ENCODE data around the gene SNX19. TPM values are rescaled to one million over a fixed set of nuclear protein-coding genes. Genes with fewer than 3 reads are reported as not detected.

The SNX19 gene
- total and polyA plus RNA-seq, 2 of the 4 experiments (the other 2 are of a cell fraction): 35.9 to 113 TPM

- no peak overlapping the region for H2AK9ac ChIP-seq (replicated peaks; ENCODE audit: low read depth, low read length, poor library complexity)
- H3K27me3 ChIP-seq (ENCODE audit: control insufficient read depth, insufficient read depth, low read length): no peaks in the 10 kb centered on the region
- H3K4me1 ChIP-seq (ENCODE audit: control insufficient read depth, insufficient read depth, low read length): peaks cover 15% of the 10 kb centered on the region
- DNase-seq: no peak
- no peak overlapping the region; the same call in 1 of the 2 replicates for H2AK5ac ChIP-seq (ENCODE audit: low read depth, low read length)
- H2BK20ac ChIP-seq (ENCODE audit: low read depth, low read length): no peak overlapping the region
- no peak overlapping the region for H3K4me3 ChIP-seq (ENCODE audit: insufficient read depth, low read depth, low read length)
- H3K79me1 ChIP-seq (ENCODE audit: low read depth in 1 of 2, low read length in 2 of 2): peaks cover 23 to 26% of the 10 kb centered on the region in 2 experiments
- WGBS, 2 experiments (ENCODE audit: extremely low coverage in 2 of 2, insufficient read length in 1 of 2): 30% methylated on average over 2 of the region's 4 CpGs; no CpG with 5 or more reads in 1 of the 2 experiments
- no peak for TF ChIP-seq USF2 (IDR thresholded peaks at IDR 0.05; ENCODE audit: low read depth, low read length)
- TF ChIP-seq MAZ (IDR thresholded peaks at IDR 0.05; ENCODE audit: borderline replicate concordance, low read depth, low read length): no peak
- no peak for TF ChIP-seq CTCF (conservative IDR thresholded peaks at IDR 0.05; ENCODE audit: low read depth, low read length)
- no peak for TF ChIP-seq SMC3 (IDR thresholded peaks at IDR 0.05; ENCODE audit: low read depth, low read length)
- no peak for TF ChIP-seq ELK1 (IDR thresholded peaks at IDR 0.05; ENCODE audit: borderline replicate concordance, low read depth, low read length)
- no peak for TF ChIP-seq RFX5 (IDR thresholded peaks at IDR 0.05; ENCODE audit: low read depth, low read length)
- H3K27ac ChIP-seq (ENCODE audit: insufficient read depth, low read length): no peak overlapping the region
- peaks cover 17% of the 10 kb centered on the region for H3K36me3 ChIP-seq (ENCODE audit: control insufficient read depth, insufficient read depth, low read length)
- dilution Hi-C loops (cut with HindIII; ENCODE audit: low sequenced_read_pairs, unreplicated experiment): no loop called here
- CTCF ChIA-PET: no interaction called here
- H3K23ac ChIP-seq (ENCODE audit: low read depth, low read length): no peak overlapping the region
- H2BK15ac ChIP-seq (ENCODE audit: low read depth, low read length): no peak overlapping the region
- H4K91ac ChIP-seq (ENCODE audit: insufficient read depth, low read depth, low read length): no peak overlapping the region
- no peak overlapping the region for H4K5ac ChIP-seq (ENCODE audit: low read depth, low read length)
- no peak overlapping the region; the same call in 1 of the 2 replicates for H3K18ac ChIP-seq (ENCODE audit: low read depth, low read length)
- H3K9ac ChIP-seq (ENCODE audit: low read depth, low read length): no peak overlapping the region
- no peak overlapping the region for H3K4ac ChIP-seq (ENCODE audit: low read depth, low read length)
- POLR2A ChIA-PET (ENCODE audit: unreplicated experiment): no interaction called here
- H2BK5ac ChIP-seq (ENCODE audit: low read depth, low read length, poor library complexity, severe bottlenecking): no peak overlapping the region
- no peaks in the 10 kb centered on the region for H3K9me3 ChIP-seq (ENCODE audit: control insufficient read depth, insufficient read depth, low read length)
- intact Hi-C loops (cut with micrococcal nuclease): loop anchor here (5.0 kb wide), 1 partner anchor 681 kb away; no protein-coding TSS in a partner anchor
- no peak overlapping the region for H3K4me2 ChIP-seq (ENCODE audit: low read depth, low read length)
- H2AFZ ChIP-seq (replicated peaks; ENCODE audit: low read length, poor library complexity): no peak overlapping the region
- H3K14ac ChIP-seq (replicated peaks; ENCODE audit: low read depth, low read length): no peak overlapping the region
- no peak overlapping the region for H4K8ac ChIP-seq (ENCODE audit: low read depth in 2 of 2, low read length in 2 of 2)
- H4K20me1 ChIP-seq (ENCODE audit: insufficient read depth, low read length): peaks cover 4% of the 10 kb centered on the region
- in situ Hi-C loops (cut with MboI; ENCODE audit: low sequenced_read_pairs): loop anchor here (10.0 kb wide), 1 partner anchor 688 kb away; no protein-coding TSS in a partner anchor
- H2BK120ac ChIP-seq (ENCODE audit: low read depth, low read length): no peak overlapping the region
- ATAC-seq (ENCODE audit: low read depth): no peak
- peaks cover 9% of the 10 kb centered on the region; the same call in 1 of the 2 replicates for H3K9me1 ChIP-seq (ENCODE audit: insufficient read depth, low read length)
- H3K56ac ChIP-seq (ENCODE audit: extremely low read depth, insufficient read depth, low read length): no peak overlapping the region
- no TSS peak for BruUV-seq (replicated peaks)
These were observed 23.4 kb downstream of the SNX19 start for GRCh38 chr11:130892861-130893260.
